ENCODE data around the gene IPO9. TPM values are rescaled to one million over a fixed set of nuclear protein-coding genes. Genes with fewer than 3 reads are reported as not detected.
"Not testable (repeated sequence)": the region's sequence is repeated elsewhere in the genome, so short reads cannot be mapped to it uniquely, and the experiment has no call there.

Gene IPO9
- polyA plus RNA-seq, 1 experiment: 49.5 TPM

GRCh38 chr1:201898992-201899391 is 70.0 kb downstream of the IPO9 start:
- CTCF ChIA-PET: interaction anchor here (1.0 to 12.4 kb wide), 5 partner anchors 16 to 74 kb away, joined by 3 to 201 read pairs (median 3); partner anchors contain the start of gene IPO9
- TF ChIP-seq CTCF (IDR thresholded peaks at IDR 0.05; ENCODE audit: insufficient read depth, low read depth, low read length): no peak
- no peak for DNase-seq (ENCODE audit: low read depth)
- Histone ChIP-seq H3K27me3 (ENCODE audit: control insufficient read depth, insufficient read depth, low read length) (no peaks in the 10 kb centered on the region), H3K4me3 (ENCODE audit: low read depth, low read length) (no peak overlapping the region), H3K36me3 (ENCODE audit: control insufficient read depth, insufficient read depth, low read length) (peaks cover 16% of the 10 kb centered on the region)
- POLR2A ChIA-PET: no interaction called here

- peaks cover 16% of the 10 kb centered on the region for H3K36me3 ChIP-seq (ENCODE audit: control insufficient read depth, insufficient read depth, low read length)
- no peak for DNase-seq (ENCODE audit: low read depth)
- ChIA-PET POLR2A (no interaction called here), CTCF (interaction anchor here (0.6 to 12.4 kb wide), 5 partner anchors 15 to 1768 kb away, joined by 3 to 201 read pairs (median 3); no protein-coding TSS in a partner anchor)
- TF ChIP-seq CTCF (IDR thresholded peaks at IDR 0.05; ENCODE audit: insufficient read depth, low read depth, low read length): no peak
- no peak overlapping the region for H3K4me3 ChIP-seq (ENCODE audit: low read depth, low read length)
- H3K27me3 ChIP-seq (ENCODE audit: control insufficient read depth, insufficient read depth, low read length): no peaks in the 10 kb centered on the region
Observed at GRCh38 chr1:201899683-201900429, 70.9 kb downstream of the IPO9 start.

- peaks cover 16% of the 10 kb centered on the region for H3K36me3 ChIP-seq (ENCODE audit: control insufficient read depth, insufficient read depth, low read length)
- H3K27me3 ChIP-seq (ENCODE audit: control insufficient read depth, insufficient read depth, low read length): no peaks in the 10 kb centered on the region
- ChIA-PET CTCF (interaction anchor here (12.4 kb wide), 1 partner anchor 72 kb away, joined by 201 read pairs; no protein-coding TSS in a partner anchor), POLR2A (no interaction called here)
- TF ChIP-seq CTCF (IDR thresholded peaks at IDR 0.05; ENCODE audit: insufficient read depth, low read depth, low read length): no peak
- no peak overlapping the region for H3K4me3 ChIP-seq (ENCODE audit: low read depth, low read length)
- DNase-seq (ENCODE audit: low read depth): no peak
Observed at GRCh38 chr1:201900476-201900875, 71.5 kb downstream of the IPO9 start.

- CTCF ChIA-PET, POLR2A ChIA-PET: not testable (repeated sequence)
Observed at GRCh38 chr1:201901036-201901435, 72.1 kb downstream of the IPO9 start.

GRCh38 chr1:201902198-201902597 is 73.2 kb downstream of the IPO9 start:
- POLR2A ChIA-PET: interaction anchor here (2.8 kb wide), 1 partner anchor 44 kb away, joined by 18 read pairs; the partner anchor contains the start of gene LMOD1
- Histone ChIP-seq H3K27me3 (ENCODE audit: control insufficient read depth, insufficient read depth, low read length) (no peaks in the 10 kb centered on the region), H3K36me3 (ENCODE audit: control insufficient read depth, insufficient read depth, low read length) (peaks cover 13% of the 10 kb centered on the region), H3K4me3 (ENCODE audit: low read depth, low read length) (no peak overlapping the region)
- no peak for TF ChIP-seq CTCF (IDR thresholded peaks at IDR 0.05; ENCODE audit: insufficient read depth, low read depth, low read length)
- no peak for DNase-seq (ENCODE audit: low read depth)
- CTCF ChIA-PET: interaction anchor here (0.7 to 3.6 kb wide), 4 partner anchors 15 to 70 kb away, joined by 4 to 26 read pairs (median 8); partner anchors contain the start of gene LMOD1

More at GRCh38 chr1:201901036-201901435, 72.1 kb downstream of the IPO9 start:
- DNase-seq (ENCODE audit: low read depth); H3K27me3 ChIP-seq (ENCODE audit: control insufficient read depth, insufficient read depth, low read length); H3K4me3 ChIP-seq (ENCODE audit: low read depth, low read length): not testable (repeated sequence)
- H3K36me3 ChIP-seq (ENCODE audit: control insufficient read depth, insufficient read depth, low read length): peaks cover 16% of the 10 kb centered on the region

Data from BJ (cell line).